Keratinocyte (primary cell): ENCODE data around the gene KLF16.

Experiments used
- EZH2 ChIP-seq: IDR thresholded peaks from one replicate; pipeline ENCODE4 v1.6.1; 2012; ENCODE audit warnings: inconsistent platforms, mild to moderate bottlenecking, low read length, moderate library complexity
- TF ChIP-seq, protein P1 (sequence below), 3 experiments: IDR thresholded peaks in 1 of 3; conservative IDR thresholded peaks in 1 of 3; optimal IDR thresholded peaks in 1 of 3; 2 replicates in 2 of 3; 3 replicates in 1 of 3; pipeline versions ENCODE3 to v1.5.1; 2011; ENCODE audit warnings: low read length in 3 of 3, mild to moderate bottlenecking in 3 of 3, moderate library complexity in 2 of 3, control low read depth in 1 of 3, inconsistent platforms in 1 of 3; ENCODE audit not compliant: insufficient read depth in 2 of 3; ENCODE audit errors: extremely low read depth in 1 of 3

DNA sequence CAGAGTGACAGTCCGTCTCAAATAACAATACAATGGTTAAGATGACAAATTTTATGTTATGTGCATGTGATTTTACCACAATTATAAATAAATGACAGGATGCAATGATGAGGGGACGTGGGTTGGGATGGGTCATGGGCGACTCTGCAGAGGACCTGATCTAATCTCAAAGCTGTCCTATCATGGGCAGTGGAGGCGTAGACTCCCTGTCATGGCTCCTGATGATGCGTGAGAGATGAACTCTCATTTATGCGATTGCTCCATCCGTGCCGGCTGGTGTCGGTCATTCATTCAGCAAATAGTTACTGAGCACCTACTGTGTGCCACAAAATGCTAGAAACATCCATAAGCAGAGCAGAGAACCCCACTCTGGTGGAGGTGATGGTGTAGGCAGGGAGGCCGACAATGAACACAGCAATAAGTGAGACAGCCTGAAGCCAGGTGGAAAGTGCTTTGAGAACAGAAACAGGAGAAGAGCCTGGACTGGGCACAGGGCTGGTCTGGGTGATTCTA, 13.4 kb downstream of the KLF16 start:
- TF ChIP-seq, protein P1, sequence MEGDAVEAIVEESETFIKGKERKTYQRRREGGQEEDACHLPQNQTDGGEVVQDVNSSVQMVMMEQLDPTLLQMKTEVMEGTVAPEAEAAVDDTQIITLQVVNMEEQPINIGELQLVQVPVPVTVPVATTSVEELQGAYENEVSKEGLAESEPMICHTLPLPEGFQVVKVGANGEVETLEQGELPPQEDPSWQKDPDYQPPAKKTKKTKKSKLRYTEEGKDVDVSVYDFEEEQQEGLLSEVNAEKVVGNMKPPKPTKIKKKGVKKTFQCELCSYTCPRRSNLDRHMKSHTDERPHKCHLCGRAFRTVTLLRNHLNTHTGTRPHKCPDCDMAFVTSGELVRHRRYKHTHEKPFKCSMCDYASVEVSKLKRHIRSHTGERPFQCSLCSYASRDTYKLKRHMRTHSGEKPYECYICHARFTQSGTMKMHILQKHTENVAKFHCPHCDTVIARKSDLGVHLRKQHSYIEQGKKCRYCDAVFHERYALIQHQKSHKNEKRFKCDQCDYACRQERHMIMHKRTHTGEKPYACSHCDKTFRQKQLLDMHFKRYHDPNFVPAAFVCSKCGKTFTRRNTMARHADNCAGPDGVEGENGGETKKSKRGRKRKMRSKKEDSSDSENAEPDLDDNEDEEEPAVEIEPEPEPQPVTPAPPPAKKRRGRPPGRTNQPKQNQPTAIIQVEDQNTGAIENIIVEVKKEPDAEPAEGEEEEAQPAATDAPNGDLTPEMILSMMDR (optimal IDR thresholded peaks at IDR 0.05 in 1 of 3, IDR thresholded peaks at IDR 0.05 in 1 of 3, conservative IDR thresholded peaks at IDR 0.05 in 1 of 3; ENCODE audit: extremely low read depth in 1 of 3, insufficient read depth in 2 of 3, low read length in 3 of 3), result no peak
- no peak for TF ChIP-seq EZH2
